H9 (cell line): ENCODE results near the gene RPL22. TPM values are rescaled to one million over a fixed set of nuclear protein-coding genes. Genes with fewer than 3 reads are reported as not detected.

Experiments used
- DNase-seq: peaks from one replicate; pipeline ENCODE4 v3.0.0-alpha.2; 2017
- H2AFZ ChIP-seq: one replicate; pipeline ENCODE4 v1.6.1; 2013; ENCODE audit warnings: mild to moderate bottlenecking, low read length, control low read depth, moderate library complexity
- H2AK5ac ChIP-seq: 2 replicates; pipeline ENCODE4 v1.6.1; 2013; ENCODE audit warnings: low read length, control low read depth, mixed read lengths; ENCODE audit not compliant: insufficient read length
- H2BK120ac ChIP-seq: one replicate; pipeline ENCODE4 v1.6.1; 2013; ENCODE audit warnings: low read depth, mild to moderate bottlenecking, low read length, control low read depth, inconsistent platforms; ENCODE audit not compliant: poor library complexity, severe bottlenecking
- H2BK12ac ChIP-seq: 2 replicates; pipeline ENCODE4 v1.6.1; 2013; ENCODE audit warnings: low read length, control low read depth, mixed read lengths, low read depth; ENCODE audit not compliant: insufficient read length
- H2BK15ac ChIP-seq: 2 replicates; pipeline ENCODE4 v1.6.1; 2013; ENCODE audit warnings: low read depth, low read length, control low read depth
- H2BK20ac ChIP-seq: one replicate; pipeline ENCODE4 v1.6.1; 2013; ENCODE audit warnings: low read depth, mild to moderate bottlenecking, low read length, control low read depth, inconsistent platforms; ENCODE audit not compliant: poor library complexity, severe bottlenecking
- H2BK5ac ChIP-seq: 2 replicates; pipeline ENCODE4 v1.6.1; 2013; ENCODE audit warnings: low read length, control low read depth, mixed read lengths; ENCODE audit not compliant: insufficient read length
- H3K14ac ChIP-seq: 2 replicates; pipeline ENCODE4 v1.6.1; 2013; ENCODE audit warnings: low read length, control low read depth; ENCODE audit not compliant: insufficient read depth
- H3K18ac ChIP-seq: 2 replicates; pipeline ENCODE4 v1.6.1; 2013; ENCODE audit warnings: low read depth, mild to moderate bottlenecking, mixed read lengths, low read length, control low read depth; ENCODE audit not compliant: insufficient read length
- H3K23ac ChIP-seq: 2 replicates; pipeline ENCODE4 v1.6.1; 2013; ENCODE audit warnings: low read length, control low read depth, mixed read lengths, low read depth; ENCODE audit not compliant: insufficient read length
- H3K23me2 ChIP-seq: 2 replicates; pipeline ENCODE4 v1.6.1; 2013; ENCODE audit warnings: low read depth, mild to moderate bottlenecking, mixed read lengths, low read length, control low read depth; ENCODE audit not compliant: insufficient read length, poor library complexity, severe bottlenecking
- H3K27ac ChIP-seq: 2 replicates; pipeline ENCODE4 v1.5.1; 2013; ENCODE audit warnings: low read length, control low read depth, mixed read lengths, low read depth; ENCODE audit not compliant: insufficient read length
- H3K27me3 ChIP-seq: 2 replicates; pipeline ENCODE4 v1.6.1; 2013; ENCODE audit warnings: low read length, control low read depth, inconsistent platforms; ENCODE audit not compliant: insufficient read depth
- H3K4ac ChIP-seq: 2 replicates; pipeline ENCODE4 v1.6.1; 2013; ENCODE audit warnings: low read depth, mild to moderate bottlenecking, control low read depth, inconsistent platforms, low read length, moderate library complexity
- H3K4me1 ChIP-seq: 2 replicates; pipeline ENCODE4 v1.6.1; 2013; ENCODE audit warnings: low read length, control low read depth, inconsistent platforms; ENCODE audit not compliant: insufficient read depth
- H3K4me2 ChIP-seq: 2 replicates; pipeline ENCODE4 v1.6.1; 2013; ENCODE audit warnings: low read length, control low read depth, mixed read lengths; ENCODE audit not compliant: insufficient read length, insufficient read depth
- H3K56ac ChIP-seq: 2 replicates; pipeline ENCODE4 v1.6.1; 2013; ENCODE audit warnings: low read depth, mild to moderate bottlenecking, mixed read lengths, low read length, control low read depth; ENCODE audit not compliant: insufficient read length
- H3K79me1 ChIP-seq: 2 replicates; pipeline ENCODE4 v1.6.1; 2013; ENCODE audit warnings: low read depth, mild to moderate bottlenecking, moderate library complexity, low read length, control low read depth, inconsistent platforms; ENCODE audit not compliant: insufficient read depth, poor library complexity, severe bottlenecking
- H3K79me2 ChIP-seq: 2 replicates; pipeline ENCODE4 v1.6.1; 2013; ENCODE audit warnings: low read length, control low read depth, inconsistent platforms; ENCODE audit not compliant: insufficient read depth
- H3K9ac ChIP-seq: 2 replicates; pipeline ENCODE4 v1.6.1; 2013; ENCODE audit warnings: low read length, control low read depth, mixed read lengths; ENCODE audit not compliant: insufficient read length; ENCODE audit errors: extremely low read depth
- H3K9me3 ChIP-seq: one replicate; pipeline ENCODE4 v1.6.1; 2013; ENCODE audit warnings: low read depth, low read length, inconsistent platforms; ENCODE audit not compliant: control insufficient read depth
- H3T11ph ChIP-seq: one replicate; pipeline ENCODE4 v1.6.1; 2013; ENCODE audit warnings: mild to moderate bottlenecking, low read length, control low read depth, inconsistent platforms
- H4K20me1 ChIP-seq: one replicate; pipeline ENCODE4 v1.6.1; 2013; ENCODE audit not compliant: control insufficient read depth, insufficient read length, insufficient read depth
- H4K5ac ChIP-seq: 2 replicates; pipeline ENCODE4 v1.6.1; 2013; ENCODE audit warnings: low read depth, mild to moderate bottlenecking, mixed read lengths, low read length, control low read depth; ENCODE audit not compliant: insufficient read length
- H4K8ac ChIP-seq: replicated peaks from 2 replicates; pipeline ENCODE4 v1.6.1; 2013; ENCODE audit warnings: low read length, control low read depth, mixed read lengths, low read depth; ENCODE audit not compliant: insufficient read length
- H4K91ac ChIP-seq: 2 replicates; pipeline ENCODE4 v1.6.1; 2013; ENCODE audit warnings: low read depth, mild to moderate bottlenecking, moderate library complexity, mixed read lengths, low read length, control low read depth; ENCODE audit not compliant: insufficient read length
- H3K27ac Mint-ChIP-seq, 3 experiments: 2 replicates in 2 of 3; 3 replicates in 1 of 3; pipeline ENCODE4 v1.8.0; 2020 to 2021; ENCODE audit warnings: mixed read lengths in 3 of 3, mild to moderate bottlenecking in 1 of 3, moderate library complexity in 1 of 3
- H3K27me3 Mint-ChIP-seq: 2 replicates; pipeline ENCODE4 v1.8.0; 2021; ENCODE audit warnings: low read depth, mild to moderate bottlenecking, moderate library complexity, mixed read lengths
- H3K36me3 Mint-ChIP-seq, 3 experiments: 2 replicates in 2 of 3; 3 replicates in 1 of 3; pipeline ENCODE4 v1.8.0; 2020 to 2021; ENCODE audit warnings: low read depth in 3 of 3, mixed read lengths in 3 of 3; ENCODE audit not compliant: insufficient read depth in 1 of 3
- H3K4me1 Mint-ChIP-seq, 2 experiments: 2 replicates each; pipeline ENCODE4 v1.8.0; 2020; ENCODE audit warnings: mixed read lengths in 2 of 2
- H3K4me3 Mint-ChIP-seq, 2 experiments: 2 replicates in 1 of 2; 3 replicates in 1 of 2; pipeline ENCODE4 v1.8.0; 2020 to 2021; ENCODE audit warnings: mild to moderate bottlenecking in 2 of 2, mixed read lengths in 2 of 2, moderate library complexity in 1 of 2
- H3K9me3 Mint-ChIP-seq, 2 experiments: 2 replicates in 1 of 2; 3 replicates in 1 of 2; pipeline ENCODE4 v1.8.0; 2020; ENCODE audit warnings: mild to moderate bottlenecking in 2 of 2, mixed read lengths in 2 of 2, moderate library complexity in 1 of 2
- CTCF ChIP-seq: fragments of 200-600 bp; sonication (generic); conservative IDR thresholded peaks from 3 replicates; pipeline ENCODE4 v1.8.0; 2021; ENCODE audit warnings: antibody characterized with exemption, mild to moderate bottlenecking
- WGBS: extraction: QIAGEN DNeasy Blood & Tissue Kit; methylation state at CpG from one replicate; pipeline ENCODE4 v1.1.7; 2013; ENCODE audit warnings: missing lambda C conversion rate, low lambda C conversion rate, mixed read lengths; ENCODE audit not compliant: insufficient read length; ENCODE audit errors: extremely low coverage; 5-methylcytosine and 5-hydroxymethylcytosine counted together
- total RNA-seq: library from RNA; stranded (reverse); gene quantifications from 2 replicates; pipeline ENCODE4 v1.2.1, GENCODE V29; 2021

RPL22 gene
- total RNA-seq, 1 experiment from 2014 or later: 582 TPM

- Histone ChIP-seq H4K91ac (no peak overlapping the region), H2BK15ac (no peak overlapping the region), H3K18ac (no peak overlapping the region), H2BK120ac (no peak overlapping the region), H3K4me1 (no peaks in the 10 kb centered on the region), H3K56ac (no peak overlapping the region), H4K5ac (no peak overlapping the region), H3K79me2 (no peaks in the 10 kb centered on the region), H4K20me1 (no peaks in the 10 kb centered on the region), H2AFZ (no peak overlapping the region), H3K79me1 (no peaks in the 10 kb centered on the region), H3K9me3 (no peaks in the 10 kb centered on the region), H3K14ac (no peak overlapping the region), H3K27ac (no peak overlapping the region), H3K23me2 (peaks cover 12% of the 10 kb centered on the region), H3K23ac (no peak overlapping the region), H2BK20ac (no peak overlapping the region), H3K4me2 (no peak overlapping the region), H3K9ac (no peak overlapping the region), H3T11ph (no peak overlapping the region), H2AK5ac (no peak overlapping the region), H2BK12ac (no peak overlapping the region), H3K27me3 (peaks cover 9% of the 10 kb centered on the region; the same call in 1 of the 2 replicates), H3K4ac (no peak overlapping the region), H2BK5ac (no peak overlapping the region), H4K8ac (no peak overlapping the region)
- H3K27ac Mint-ChIP-seq: no peak overlapping the region
- TF ChIP-seq CTCF: no peak
- H3K4me1 Mint-ChIP-seq: peaks cover 2 to 3% of the 10 kb centered on the region in 2 experiments; a peak in 2 of 4 replicates
- no peaks in the 10 kb centered on the region for H3K36me3 Mint-ChIP-seq
- H3K27me3 Mint-ChIP-seq: peaks cover 37% of the 10 kb centered on the region
- no peak overlapping the region for H3K4me3 Mint-ChIP-seq
- no CpG with 5 or more reads among the region's 1 CpG for WGBS
- no peaks in the 10 kb centered on the region for H3K9me3 Mint-ChIP-seq
- DNase-seq: no peak
Observed at GRCh38 chr1:6149597-6149996, 49.8 kb downstream of the RPL22 start.
